Measurements from ENCODE around the gene EMC9. TPM values are rescaled to one million over a fixed set of nuclear protein-coding genes. Genes with fewer than 3 reads are reported as not detected.
A peak's percentile ranks its signal among the peaks of the same experiment; 100 is the strongest.

Gene EMC9
- total and polyA plus RNA-seq, 9 donors, result 5.1 to 30.7 (median 17.3) TPM

GRCh38 chr14:24149302-24149969 is 8.0 kb upstream of the EMC9 start:
- Histone ChIP-seq H3K4me3 (no peak overlapping the region), H3K9me3 (no peaks in the 10 kb centered on the region), H3K36me3 (no peaks in the 10 kb centered on the region), H3K27me3 (no peaks in the 10 kb centered on the region), H3K4me1 (ENCODE audit: insufficient read depth) (peaks cover 10% of the 10 kb centered on the region), H3K27ac (no peak overlapping the region)
- DNase-seq, result no peak
- TF ChIP-seq CTCF (IDR thresholded peaks at IDR 0.05) (no peak), EP300 (IDR thresholded peaks at IDR 0.05) (no peak), POLR2A (IDR thresholded peaks at IDR 0.05) (no peak)
- intact Hi-C loops (cut with DNase I), result loop anchor here in 1 of 4 donors (10.0 kb wide), 1 partner anchor 215 kb away; the partner anchor contains the start of gene NFATC4
- 90 to 98% (median 92%) methylated on average over 3 of the region's 3 CpGs for WGBS, 3 donors

- Histone ChIP-seq H3K27ac (peak overlapping the region; percentile 75 to 83), H3K4me1 (ENCODE audit: insufficient read depth) (peaks cover 10% of the 10 kb centered on the region), H3K36me3 (no peaks in the 10 kb centered on the region), H3K9me3 (no peaks in the 10 kb centered on the region), H3K27me3 (no peaks in the 10 kb centered on the region), H3K4me3 (peak overlapping the region; percentile 94)
- intact Hi-C loops (cut with DNase I), result loop anchor here in 1 of 4 donors (10.0 kb wide), 1 partner anchor 217 kb away; the partner anchor contains the start of gene NFATC4
- TF ChIP-seq POLR2A (IDR thresholded peaks at IDR 0.05) (no peak), CTCF (IDR thresholded peaks at IDR 0.05) (no peak), EP300 (IDR thresholded peaks at IDR 0.05) (no peak)
- DNase-seq, result no peak
- WGBS, 3 donors, result 4 to 8% (median 4%) methylated on average over 16 to 29 of the region's 29 CpGs
These were observed 6.5 kb upstream of the EMC9 start for GRCh38 chr14:24147761-24148428.

- intact Hi-C loops (cut with DNase I), result loop anchor here in 1 of 4 donors (10.0 kb wide), 1 partner anchor 218 kb away; the partner anchor contains the start of gene NFATC4
- Histone ChIP-seq H3K36me3 (no peaks in the 10 kb centered on the region), H3K27ac (peak within 1 kb of the TSS; percentile 75 to 83), H3K4me1 (ENCODE audit: insufficient read depth) (peaks cover 10% of the 10 kb centered on the region), H3K27me3 (no peaks in the 10 kb centered on the region), H3K9me3 (no peaks in the 10 kb centered on the region), H3K4me3 (peak within 1 kb of the TSS; percentile 94)
- peak; percentile 98 to 99 (median 98) for DNase-seq
- TF ChIP-seq POLR2A (IDR thresholded peaks at IDR 0.05) (peak; percentile 24), CTCF (IDR thresholded peaks at IDR 0.05) (no peak)
- 0 to 1% (median 0%) methylated on average over 33 to 57 of the region's 57 CpGs for WGBS, 3 donors
These were observed 5.8 kb upstream of the EMC9 start, which contains the start of gene RNF31 for GRCh38 chr14:24146978-24147760. RNF31 (plus strand) TSS chr14:24147498; CDS start chr14:24147699, 201 bp downstream.

GRCh38 chr14:24146453-24146977 is 5.1 kb upstream of the EMC9 start, which contains the start of gene PSME2:
PSME2 (minus strand) TSS chr14:24146610; CDS start chr14:24146581, 29 bp downstream.
- peak within 1 kb of the TSS; percentile 94 for H3K4me3 ChIP-seq
- intact Hi-C loops (cut with DNase I), result loop anchor here in 1 of 4 donors (10.0 kb wide), 1 partner anchor 218 kb away; the partner anchor contains the start of gene NFATC4
- no peaks in the 10 kb centered on the region for H3K36me3 ChIP-seq
- no peak for TF ChIP-seq POLR2A (IDR thresholded peaks at IDR 0.05)
- no peak for TF ChIP-seq CTCF (IDR thresholded peaks at IDR 0.05)
- DNase-seq, result peak; percentile 91 to 94 (median 91)
- H3K9me3 ChIP-seq, result no peaks in the 10 kb centered on the region
- H3K27me3 ChIP-seq, result no peaks in the 10 kb centered on the region
- H3K27ac ChIP-seq, result peak within 1 kb of the TSS; percentile 75 to 83
- 1 to 2% (median 1%) methylated on average over 25 of the region's 25 CpGs for WGBS, 3 donors
- peaks cover 10% of the 10 kb centered on the region for H3K4me1 ChIP-seq (ENCODE audit: insufficient read depth)
